DND-41 (cell line): ENCODE data around the gene RABGAP1L.

Experiments used
- ATAC-seq: fragments of 200-7000 bp; cut with Tn5 transposase; 3 replicates; pipeline ENCODE4 v1.9.1; 2021; ENCODE audit warnings: low read depth; ENCODE audit not compliant: insufficient read depth
- DNase-seq: peaks from one replicate; pipeline ENCODE4 v3.0.0-alpha.2; 2020
- H2AFZ ChIP-seq: 2 replicates; pipeline ENCODE4 v1.6.0; 2012; ENCODE audit warnings: low read depth, low read length
- H3K27ac ChIP-seq: 2 replicates; pipeline ENCODE4 v1.5.1; 2012; ENCODE audit warnings: low read length, inconsistent platforms
- H3K27me3 ChIP-seq: fragments of 200-600 bp; sonication (generic); 2 replicates; pipeline ENCODE4 v1.6.0; 2012; ENCODE audit warnings: low read length, mild to moderate bottlenecking, inconsistent platforms; ENCODE audit not compliant: insufficient read depth, poor library complexity
- H3K36me3 ChIP-seq: 2 replicates; pipeline ENCODE4 v1.5.1; 2012; ENCODE audit warnings: low read length, inconsistent platforms; ENCODE audit not compliant: insufficient read depth
- H3K4me1 ChIP-seq: 2 replicates; pipeline ENCODE4 v1.5.1; 2012; ENCODE audit warnings: mild to moderate bottlenecking, low read length; ENCODE audit not compliant: insufficient read depth
- H3K4me2 ChIP-seq: 2 replicates; pipeline ENCODE4 v1.6.0; 2012; ENCODE audit warnings: mild to moderate bottlenecking, moderate library complexity, low read length, inconsistent platforms; ENCODE audit not compliant: insufficient read depth
- H3K4me3 ChIP-seq, 2 experiments: fragments of 200-600 bp in 1 of 2; shearing (Covaris generic) in 1 of 2; 2 replicates each; pipeline ENCODE4 v1.5.1; 2012 to 2016; ENCODE audit warnings: inconsistent platforms in 2 of 2, low read length in 2 of 2, mild to moderate bottlenecking in 2 of 2, low read depth in 1 of 2, moderate library complexity in 1 of 2
- H3K79me2 ChIP-seq: 2 replicates; pipeline ENCODE4 v1.6.0; 2012; ENCODE audit warnings: low read length, inconsistent platforms; ENCODE audit not compliant: insufficient read depth
- H3K9ac ChIP-seq: 2 replicates; pipeline ENCODE4 v1.6.0; 2012; ENCODE audit warnings: low read depth, mild to moderate bottlenecking, inconsistent platforms, low read length, moderate library complexity
- H3K9me3 ChIP-seq: 2 replicates; pipeline ENCODE4 v1.5.1; 2012; ENCODE audit warnings: low read length, moderate library complexity, mild to moderate bottlenecking, inconsistent platforms; ENCODE audit not compliant: insufficient read depth, severe bottlenecking
- H4K20me1 ChIP-seq: 2 replicates; pipeline ENCODE4 v1.6.0; 2012; ENCODE audit warnings: low read length; ENCODE audit not compliant: insufficient read depth
- CTCF ChIP-seq: IDR thresholded peaks from 2 replicates; pipeline ENCODE4 v1.5.1; 2012; ENCODE audit warnings: borderline replicate concordance, low read length, moderate library complexity, mild to moderate bottlenecking; ENCODE audit not compliant: poor library complexity, severe bottlenecking; ENCODE audit errors: extremely low read depth
- EZH2 ChIP-seq: IDR thresholded peaks from 3 replicates; pipeline ENCODE4 v1.6.1; 2012; ENCODE audit warnings: borderline replicate concordance, low read depth, mild to moderate bottlenecking, moderate library complexity, low read length, inconsistent platforms; ENCODE audit not compliant: severe bottlenecking

Gene RABGAP1L

GRCh38 chr1:174712541-174712940, 553.2 kb downstream of the RABGAP1L start:
- H3K9me3 ChIP-seq: peaks cover 2% of the 10 kb centered on the region
- no peak overlapping the region for H2AFZ ChIP-seq
- no peak for ATAC-seq
- H3K27ac ChIP-seq: no peak overlapping the region
- no peaks in the 10 kb centered on the region for H3K79me2 ChIP-seq
- no peak overlapping the region for H3K4me3 ChIP-seq
- no peaks in the 10 kb centered on the region for H3K36me3 ChIP-seq
- no peak overlapping the region for H3K4me2 ChIP-seq
- no peak for DNase-seq
- no peaks in the 10 kb centered on the region for H4K20me1 ChIP-seq
- no peak overlapping the region for H3K9ac ChIP-seq
- H3K27me3 ChIP-seq: no peaks in the 10 kb centered on the region
- TF ChIP-seq EZH2 (no peak), CTCF (no peak)
- no peaks in the 10 kb centered on the region for H3K4me1 ChIP-seq

GRCh38 chr1:174713796-174714195, 554.5 kb downstream of the RABGAP1L start:
- ATAC-seq: no peak
- Histone ChIP-seq H3K36me3 (no peaks in the 10 kb centered on the region), H2AFZ (no peak overlapping the region), H3K27me3 (no peaks in the 10 kb centered on the region), H3K79me2 (no peaks in the 10 kb centered on the region), H3K4me2 (no peak overlapping the region), H3K9ac (no peak overlapping the region), H4K20me1 (no peaks in the 10 kb centered on the region), H3K9me3 (peaks cover 2% of the 10 kb centered on the region), H3K27ac (no peak overlapping the region), H3K4me3 (no peak overlapping the region), H3K4me1 (no peaks in the 10 kb centered on the region)
- no peak for TF ChIP-seq CTCF
- TF ChIP-seq EZH2: no peak
- no peak for DNase-seq

- Histone ChIP-seq H4K20me1 (no peaks in the 10 kb centered on the region), H3K4me1 (no peaks in the 10 kb centered on the region), H3K9me3 (no peaks in the 10 kb centered on the region), H3K27ac (no peak overlapping the region), H3K79me2 (no peaks in the 10 kb centered on the region), H3K36me3 (no peaks in the 10 kb centered on the region), H2AFZ (no peak overlapping the region), H3K4me3 (no peak overlapping the region), H3K4me2 (no peak overlapping the region), H3K27me3 (no peaks in the 10 kb centered on the region), H3K9ac (no peak overlapping the region)
- no peak for TF ChIP-seq EZH2
- TF ChIP-seq CTCF: no peak
- DNase-seq: no peak
- ATAC-seq: no peak
Observed at GRCh38 chr1:174719194-174719593, 559.9 kb downstream of the RABGAP1L start.

- Histone ChIP-seq H3K79me2 (no peaks in the 10 kb centered on the region), H2AFZ (no peak overlapping the region), H4K20me1 (no peaks in the 10 kb centered on the region), H3K9ac (no peak overlapping the region), H3K36me3 (no peaks in the 10 kb centered on the region), H3K4me3 (no peak overlapping the region), H3K4me2 (no peak overlapping the region), H3K27ac (no peak overlapping the region), H3K27me3 (no peaks in the 10 kb centered on the region), H3K4me1 (no peaks in the 10 kb centered on the region), H3K9me3 (no peaks in the 10 kb centered on the region)
- TF ChIP-seq EZH2: no peak
- no peak for TF ChIP-seq CTCF
- ATAC-seq (no peak), DNase-seq (no peak)
Observed at GRCh38 chr1:174720618-174721017, 561.3 kb downstream of the RABGAP1L start.
